GM21619 (cell line): ENCODE results near the gene TCHHL1.

Experiments
- ATAC-seq: cut with Tn5 transposase; IDR thresholded peaks from one replicate; pipeline ENCODE4 v1.9.1; 2021; ENCODE audit not compliant: unreplicated experiment

The TCHHL1 gene

GRCh38 chr1:152039886-152040285, 49.0 kb downstream of the TCHHL1 start:
- no peak for ATAC-seq

- ATAC-seq, result no peak
Measured at GRCh38 chr1:152039461-152039860, 49.4 kb downstream of the TCHHL1 start.

GRCh38 chr1:152038871-152039270, 50.0 kb downstream of the TCHHL1 start:
- no peak for ATAC-seq

- peak; percentile 37 for ATAC-seq
Measured at GRCh38 chr1:152036267-152037216, 52.3 kb downstream of the TCHHL1 start, which contains the start of gene S100A11. TSS of gene S100A11 (minus strand) at chr1:152037004. CDS start at chr1:152036915, 89 bp downstream.

GRCh38 chr1:152035539-152036266, 53.2 kb downstream of the TCHHL1 start:
- ATAC-seq, result no peak

- peak; percentile 45 for ATAC-seq
Measured at GRCh38 chr1:152034654-152035538, 54.0 kb downstream of the TCHHL1 start.

- peak; percentile 6 for ATAC-seq
Measured at GRCh38 chr1:152034324-152034653, 54.6 kb downstream of the TCHHL1 start.
